HL-60 (cell line): ENCODE measurements around the gene MIEN1.
"Not testable (repeated sequence)": the region's sequence is repeated elsewhere in the genome, so short reads cannot be mapped to it uniquely, and the experiment has no call there.

Experiments used
- DNase-seq, 2 experiments: peaks; one replicate each; pipeline ENCODE4 v3.0.0-alpha.2; 2010 to 2020; ENCODE audit warnings: low read depth in 1 of 2, low spot score in 1 of 2
- H3K27ac ChIP-seq: fragments of 250-450 bp; sonication (Bioruptor Pico); replicated peaks from 2 replicates; pipeline ENCODE4 v1.5.1; 2020; ENCODE audit warnings: mild to moderate bottlenecking, moderate library complexity
- H3K27me3 ChIP-seq: fragments of 250-450 bp; sonication (Bioruptor Pico); 2 replicates; pipeline ENCODE4 v1.5.1; 2021; ENCODE audit warnings: mild to moderate bottlenecking, moderate library complexity; ENCODE audit not compliant: insufficient read depth, poor library complexity, severe bottlenecking
- H3K4me3 ChIP-seq: replicated peaks from 2 replicates; pipeline ENCODE4 v1.5.1; 2011; ENCODE audit warnings: mild to moderate bottlenecking, control low read depth, low read length; ENCODE audit not compliant: insufficient read depth
- GABPA ChIP-seq: IDR thresholded peaks from 2 replicates; pipeline ENCODE4 v1.6.1; 2012; ENCODE audit warnings: low read depth
- POLR2AphosphoS5 ChIP-seq: IDR thresholded peaks from 2 replicates; pipeline ENCODE4 v1.6.1; 2012; ENCODE audit warnings: low read depth
- SPI1 ChIP-seq: IDR thresholded peaks from 2 replicates; pipeline ENCODE4 v1.6.1; 2012; ENCODE audit warnings: low read depth, mild to moderate bottlenecking, borderline replicate concordance
- TF ChIP-seq, protein P1 (sequence below): IDR thresholded peaks from 2 replicates; pipeline ENCODE4 v1.6.1; 2012; ENCODE audit warnings: low read depth; ENCODE audit not compliant: insufficient replicate concordance
- TF ChIP-seq, protein P2 (sequence below): IDR thresholded peaks from one replicate; pipeline ENCODE4 v1.5.1; 2011; ENCODE audit warnings: low read length, control low read depth, inconsistent platforms; ENCODE audit not compliant: insufficient read depth

The MIEN1 gene

DNA sequence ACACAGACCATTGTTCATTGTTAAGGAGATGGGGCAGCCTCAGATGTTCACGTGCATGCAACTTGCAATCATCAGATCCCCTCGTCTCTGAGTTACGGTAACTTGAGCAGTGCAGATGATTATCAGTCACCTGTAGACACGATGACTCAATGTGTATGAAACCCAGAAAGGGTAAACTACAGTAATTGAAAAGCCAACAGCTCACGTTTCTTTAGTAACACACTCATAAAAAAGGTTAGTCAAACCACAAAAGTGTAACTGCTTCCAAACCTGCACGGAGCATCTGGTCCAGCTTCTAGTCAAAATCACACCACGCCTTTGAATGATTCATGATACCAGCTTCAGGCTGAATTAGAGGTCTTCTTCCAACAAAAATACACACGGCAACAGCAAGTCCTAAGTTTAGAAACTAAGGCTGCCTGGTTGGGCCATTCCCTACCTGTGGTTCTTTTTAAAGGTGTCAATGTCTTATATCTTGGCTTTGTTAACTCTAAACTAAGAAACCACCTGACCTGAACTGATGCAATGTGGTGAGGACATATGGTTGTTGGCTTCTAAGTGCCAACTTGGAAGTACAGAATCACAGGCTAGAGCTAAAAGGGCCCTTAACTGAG lies 39.7 kb upstream of the MIEN1 start:
- TF ChIP-seq POLR2AphosphoS5, result no peak
- TF ChIP-seq, protein P1, sequence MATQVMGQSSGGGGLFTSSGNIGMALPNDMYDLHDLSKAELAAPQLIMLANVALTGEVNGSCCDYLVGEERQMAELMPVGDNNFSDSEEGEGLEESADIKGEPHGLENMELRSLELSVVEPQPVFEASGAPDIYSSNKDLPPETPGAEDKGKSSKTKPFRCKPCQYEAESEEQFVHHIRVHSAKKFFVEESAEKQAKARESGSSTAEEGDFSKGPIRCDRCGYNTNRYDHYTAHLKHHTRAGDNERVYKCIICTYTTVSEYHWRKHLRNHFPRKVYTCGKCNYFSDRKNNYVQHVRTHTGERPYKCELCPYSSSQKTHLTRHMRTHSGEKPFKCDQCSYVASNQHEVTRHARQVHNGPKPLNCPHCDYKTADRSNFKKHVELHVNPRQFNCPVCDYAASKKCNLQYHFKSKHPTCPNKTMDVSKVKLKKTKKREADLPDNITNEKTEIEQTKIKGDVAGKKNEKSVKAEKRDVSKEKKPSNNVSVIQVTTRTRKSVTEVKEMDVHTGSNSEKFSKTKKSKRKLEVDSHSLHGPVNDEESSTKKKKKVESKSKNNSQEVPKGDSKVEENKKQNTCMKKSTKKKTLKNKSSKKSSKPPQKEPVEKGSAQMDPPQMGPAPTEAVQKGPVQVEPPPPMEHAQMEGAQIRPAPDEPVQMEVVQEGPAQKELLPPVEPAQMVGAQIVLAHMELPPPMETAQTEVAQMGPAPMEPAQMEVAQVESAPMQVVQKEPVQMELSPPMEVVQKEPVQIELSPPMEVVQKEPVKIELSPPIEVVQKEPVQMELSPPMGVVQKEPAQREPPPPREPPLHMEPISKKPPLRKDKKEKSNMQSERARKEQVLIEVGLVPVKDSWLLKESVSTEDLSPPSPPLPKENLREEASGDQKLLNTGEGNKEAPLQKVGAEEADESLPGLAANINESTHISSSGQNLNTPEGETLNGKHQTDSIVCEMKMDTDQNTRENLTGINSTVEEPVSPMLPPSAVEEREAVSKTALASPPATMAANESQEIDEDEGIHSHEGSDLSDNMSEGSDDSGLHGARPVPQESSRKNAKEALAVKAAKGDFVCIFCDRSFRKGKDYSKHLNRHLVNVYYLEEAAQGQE, result no peak
- TF ChIP-seq GABPA, result no peak
- TF ChIP-seq, protein P2, sequence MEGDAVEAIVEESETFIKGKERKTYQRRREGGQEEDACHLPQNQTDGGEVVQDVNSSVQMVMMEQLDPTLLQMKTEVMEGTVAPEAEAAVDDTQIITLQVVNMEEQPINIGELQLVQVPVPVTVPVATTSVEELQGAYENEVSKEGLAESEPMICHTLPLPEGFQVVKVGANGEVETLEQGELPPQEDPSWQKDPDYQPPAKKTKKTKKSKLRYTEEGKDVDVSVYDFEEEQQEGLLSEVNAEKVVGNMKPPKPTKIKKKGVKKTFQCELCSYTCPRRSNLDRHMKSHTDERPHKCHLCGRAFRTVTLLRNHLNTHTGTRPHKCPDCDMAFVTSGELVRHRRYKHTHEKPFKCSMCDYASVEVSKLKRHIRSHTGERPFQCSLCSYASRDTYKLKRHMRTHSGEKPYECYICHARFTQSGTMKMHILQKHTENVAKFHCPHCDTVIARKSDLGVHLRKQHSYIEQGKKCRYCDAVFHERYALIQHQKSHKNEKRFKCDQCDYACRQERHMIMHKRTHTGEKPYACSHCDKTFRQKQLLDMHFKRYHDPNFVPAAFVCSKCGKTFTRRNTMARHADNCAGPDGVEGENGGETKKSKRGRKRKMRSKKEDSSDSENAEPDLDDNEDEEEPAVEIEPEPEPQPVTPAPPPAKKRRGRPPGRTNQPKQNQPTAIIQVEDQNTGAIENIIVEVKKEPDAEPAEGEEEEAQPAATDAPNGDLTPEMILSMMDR, result no peak
- TF ChIP-seq SPI1, result no peak
- Histone ChIP-seq H3K4me3 (no peak overlapping the region), H3K27ac (no peak overlapping the region), H3K27me3 (no peaks in the 10 kb centered on the region)
- no peak for DNase-seq

DNA sequence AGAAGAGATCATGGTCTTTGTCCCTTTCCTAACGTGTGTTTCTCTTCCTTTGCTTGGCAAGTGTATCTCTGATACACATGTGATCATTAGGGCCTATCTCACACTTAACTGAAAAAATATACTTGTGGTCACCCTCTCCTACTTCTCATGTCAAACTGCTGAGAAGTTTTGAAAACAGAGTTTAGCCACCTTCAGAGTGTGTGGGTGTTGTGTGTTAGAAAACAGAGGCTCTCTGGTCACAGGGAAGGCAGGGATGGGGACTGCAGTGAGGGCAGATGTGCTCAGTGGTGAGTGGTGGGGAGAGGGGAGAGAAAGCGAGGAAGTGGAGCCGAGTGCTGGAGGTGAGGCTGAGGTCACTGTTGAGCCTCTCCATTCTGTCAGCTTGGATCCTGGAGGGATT lies 36.8 kb upstream of the MIEN1 start:
- TF ChIP-seq, protein P2, result no peak
- TF ChIP-seq SPI1, result no peak
- TF ChIP-seq, protein P1, result no peak
- Histone ChIP-seq H3K27me3 (no peaks in the 10 kb centered on the region), H3K4me3 (no peak overlapping the region), H3K27ac (no peak overlapping the region)
- no peak for DNase-seq

DNA sequence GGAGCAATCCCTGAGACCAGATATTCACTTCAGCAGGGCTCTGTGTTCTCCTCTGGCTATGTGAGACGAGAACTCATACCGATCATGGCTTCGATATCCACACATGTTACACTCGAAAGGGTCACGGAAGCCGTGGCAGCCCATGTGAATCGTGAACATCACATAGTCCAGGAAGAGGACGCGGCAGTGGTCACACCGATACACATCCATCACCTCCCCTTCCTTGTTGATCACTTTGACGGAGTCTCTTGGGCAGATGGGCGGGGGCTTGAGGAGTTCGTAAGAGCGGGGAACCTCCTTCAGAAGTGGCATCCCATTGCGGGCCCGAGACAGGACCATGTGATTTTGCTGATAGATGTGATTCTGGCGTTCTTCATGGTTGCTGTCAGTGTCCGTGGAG lies 35.4 kb upstream of the MIEN1 start:
- H3K27ac ChIP-seq, result no peak overlapping the region
- no peak overlapping the region for H3K4me3 ChIP-seq
- H3K27me3 ChIP-seq, result no peaks in the 10 kb centered on the region
- TF ChIP-seq SPI1, result no peak
- TF ChIP-seq, protein P2, result no peak
- no peak for DNase-seq

DNA sequence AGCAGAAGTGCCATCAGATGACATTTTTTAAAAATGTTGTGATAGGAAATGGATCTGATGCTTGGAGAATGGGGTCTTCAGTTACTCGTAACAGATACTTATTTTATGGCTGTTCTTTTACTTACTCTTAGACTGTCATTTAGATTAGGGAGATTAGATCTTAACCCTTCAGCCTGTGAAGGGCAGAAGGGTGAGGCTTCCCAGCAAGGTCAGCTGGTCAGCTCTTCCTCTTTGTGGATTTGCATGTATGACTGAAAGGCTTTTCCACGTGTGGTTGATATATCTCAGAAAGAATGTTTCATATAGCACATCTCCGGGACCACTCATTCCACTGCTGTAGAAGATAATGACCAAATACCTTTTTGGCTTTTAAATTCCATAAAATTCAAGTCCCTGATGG lies 34.8 kb upstream of the MIEN1 start:
- Histone ChIP-seq H3K27me3 (no peaks in the 10 kb centered on the region), H3K27ac (no peak overlapping the region), H3K4me3 (no peak overlapping the region)
- no peak for DNase-seq
- TF ChIP-seq, protein P2, result no peak
- TF ChIP-seq, protein P1, result no peak
- TF ChIP-seq GABPA (no peak), POLR2AphosphoS5 (no peak), SPI1 (no peak)

DNA sequence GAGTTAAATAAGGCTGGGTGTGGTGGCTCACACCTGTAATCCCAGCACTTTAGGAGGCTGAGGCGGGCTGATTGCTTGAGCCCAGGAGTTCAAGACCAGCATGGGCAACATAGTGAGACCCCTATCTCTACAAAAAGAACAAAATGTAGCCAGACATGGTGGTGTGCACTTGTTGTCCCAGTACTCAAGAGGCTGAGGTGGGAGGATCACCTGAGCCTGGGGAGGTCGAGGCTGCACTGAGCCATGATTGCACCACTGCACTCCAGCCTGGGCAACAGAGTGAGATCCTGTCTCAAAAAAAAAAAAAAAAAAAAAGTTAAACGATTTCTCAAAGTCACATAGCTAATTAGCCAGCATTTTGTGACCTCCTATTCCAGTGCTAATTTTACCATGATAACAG lies 33.8 kb upstream of the MIEN1 start:
- DNase-seq, H3K4me3 ChIP-seq, H3K27me3 ChIP-seq, H3K27ac ChIP-seq: not testable (repeated sequence)
